Stimulated activated CD8-positive, alpha-beta memory T cell treated with anti-CD3 and anti-CD28 coated beads, Interleukin-15, amount 100 ng/mL, for 48 hours (primary cell): ENCODE data around the gene LILRB4.
"Not testable (repeated sequence)": the region's sequence is repeated elsewhere in the genome, so short reads cannot be mapped to it uniquely, and the experiment has no call there.

Experiments
- DNase-seq, 2 donors: peaks; one replicate each; pipeline ENCODE4 v3.0.0-alpha.2; 2020; ENCODE audit warnings: low read depth in 2 of 2

Gene LILRB4

DNA sequence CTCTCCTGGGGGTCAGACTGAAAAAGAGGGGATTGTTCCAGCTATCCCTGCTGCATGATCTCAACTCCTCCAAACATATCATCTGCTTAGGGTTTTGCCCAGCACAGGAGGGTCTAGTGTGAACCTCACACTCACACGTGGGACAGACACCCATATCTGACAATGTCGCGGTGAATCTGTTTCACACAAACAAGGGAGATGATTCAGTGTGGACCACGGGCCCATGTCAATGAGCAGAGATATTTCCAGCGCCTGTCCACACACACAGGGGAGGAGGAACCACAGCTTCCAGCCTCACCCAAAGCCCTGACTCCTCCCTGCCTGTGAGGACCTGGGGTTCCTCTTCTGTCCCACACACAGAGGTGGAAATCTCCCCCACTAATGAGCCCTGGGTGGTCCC is 31.9 kb downstream of the LILRB4 start:
- no peak for DNase-seq

DNA sequence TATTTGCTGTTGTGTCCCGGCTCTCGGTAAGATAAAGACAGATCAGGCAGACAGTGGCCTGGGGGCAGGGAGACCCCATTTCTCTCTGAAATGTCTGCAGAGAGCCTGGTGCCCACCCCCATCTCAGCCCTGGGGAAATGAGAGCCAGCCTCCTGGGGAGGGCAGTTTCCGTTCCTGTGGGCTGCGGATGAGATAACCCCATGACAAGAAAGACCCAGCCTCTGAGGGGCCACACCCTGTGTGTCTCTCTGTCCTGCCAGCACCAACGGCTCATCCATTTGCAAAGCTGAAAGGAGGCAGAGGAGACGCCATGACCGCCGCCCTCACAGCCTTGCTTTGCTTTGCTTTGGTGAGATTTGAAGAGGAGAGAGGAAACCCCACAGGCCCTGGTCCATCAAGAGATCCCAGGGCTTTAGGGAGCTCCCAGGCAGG is 33.3 kb downstream of the LILRB4 start:
- DNase-seq = no peak

DNA sequence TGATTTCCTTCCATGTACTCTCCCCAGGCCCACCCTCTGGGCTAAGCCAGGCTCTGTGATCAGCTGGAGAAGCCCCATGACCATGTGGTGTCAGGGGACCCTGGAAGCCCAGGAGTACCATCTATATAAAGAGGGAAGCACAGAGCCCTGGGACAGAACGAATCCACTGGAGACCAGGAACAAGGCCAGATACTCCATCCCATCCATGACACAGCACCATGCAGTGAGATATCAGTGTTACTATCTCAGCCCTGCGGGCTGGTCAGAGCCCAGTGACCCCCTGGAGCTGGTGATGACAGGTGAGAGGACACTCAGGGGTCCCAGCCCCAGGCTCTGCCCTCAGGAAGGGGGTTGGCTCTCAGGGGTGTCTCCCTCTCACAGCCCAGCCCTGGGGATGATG is 34.0 kb downstream of the LILRB4 start:
- no peak for DNase-seq

GRCh38 chr19:54697716-54698115 is 34.9 kb downstream of the LILRB4 start:
- not testable (repeated sequence) for DNase-seq

DNA sequence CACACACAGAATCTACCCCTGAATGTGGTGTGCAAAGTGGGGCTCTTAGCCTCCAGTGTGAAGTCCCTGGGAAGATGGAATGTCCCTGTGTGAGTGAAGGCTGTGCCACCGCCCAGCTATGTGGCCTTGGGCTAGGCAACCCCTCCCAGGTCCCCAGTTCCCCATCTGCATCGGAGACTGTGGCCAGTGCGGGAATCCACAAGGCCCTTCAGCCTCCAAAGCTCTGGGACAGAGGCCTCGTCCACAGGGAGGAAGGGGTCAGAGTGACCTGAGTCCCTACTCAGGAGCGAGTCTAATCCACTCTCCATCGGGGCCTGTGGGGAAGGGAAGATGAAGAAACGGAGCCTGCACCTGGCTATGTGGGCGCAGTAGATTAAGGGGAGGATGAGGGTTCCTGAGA is 42.1 kb downstream of the LILRB4 start:
- no peak for DNase-seq

DNA sequence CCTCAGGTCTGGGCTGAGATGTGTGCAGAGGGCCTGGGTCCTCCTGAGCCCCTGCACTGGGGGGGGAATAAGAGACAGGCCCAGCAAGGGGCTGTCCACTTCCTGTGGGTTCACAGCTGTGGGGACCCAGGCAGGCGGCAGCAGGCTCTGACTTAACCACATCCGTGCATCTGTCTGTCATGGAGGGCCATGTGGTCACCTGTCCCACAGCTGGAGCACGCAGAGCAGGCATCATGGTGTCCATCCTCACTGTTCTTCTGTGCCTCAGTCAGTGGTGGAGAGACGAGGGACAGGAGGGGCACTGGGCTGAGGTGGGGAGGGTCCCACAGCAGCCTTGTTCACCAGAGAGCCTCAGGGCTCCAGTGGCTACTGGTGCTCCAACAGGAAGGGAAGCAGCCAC is 45.2 kb downstream of the LILRB4 start:
- no peak for DNase-seq

GRCh38 chr19:54708781-54709180 is 46.0 kb downstream of the LILRB4 start:
- DNase-seq = no peak

DNA sequence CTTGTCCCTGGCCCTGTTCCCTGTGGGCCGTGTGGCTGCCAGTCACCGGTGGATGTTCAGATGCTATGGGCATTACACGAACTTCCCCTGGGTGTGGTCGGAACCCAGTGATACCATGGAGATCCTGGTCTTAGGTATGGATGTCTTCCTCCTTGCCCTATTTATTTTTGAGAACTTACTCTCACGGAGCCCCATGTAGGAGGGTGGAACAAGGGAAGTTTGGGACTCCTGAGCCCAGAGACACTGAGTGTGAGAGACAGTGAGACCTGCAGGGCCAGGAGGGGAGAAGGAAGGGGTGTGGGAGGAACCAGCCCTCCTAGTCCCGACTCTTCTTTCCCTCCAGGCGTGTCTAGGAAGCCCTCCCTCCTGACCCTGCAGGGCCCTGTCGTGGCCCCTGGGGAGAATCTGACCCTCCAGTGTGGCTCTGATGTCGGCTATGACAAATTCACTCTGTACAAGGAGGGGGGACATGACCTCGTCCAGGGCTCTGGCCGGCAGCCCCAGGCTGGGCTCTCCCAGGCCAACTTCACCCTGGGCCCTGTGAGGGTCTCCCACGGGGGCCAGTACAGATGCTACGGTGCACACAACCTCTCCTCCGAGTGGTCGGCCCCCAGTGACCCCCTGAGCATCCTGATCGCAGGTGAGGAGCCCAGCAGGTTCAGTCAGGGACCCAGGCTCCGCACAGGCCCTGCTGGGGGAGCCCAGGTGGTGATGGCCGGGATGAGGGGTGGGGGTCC is 46.6 kb downstream of the LILRB4 start:
- DNase-seq = no peak

- DNase-seq = not testable (repeated sequence)
Measured at GRCh38 chr19:54709956-54710355, 47.2 kb downstream of the LILRB4 start.
